GM19238 (cell line): Measurements from ENCODE around the gene PARP3.
"Not testable (repeated sequence)": the region's sequence is repeated elsewhere in the genome, so short reads cannot be mapped to it uniquely, and the experiment has no call there.

Source experiments
- DNase-seq: peaks from one replicate; pipeline ENCODE4 v3.0.0; 2011; ENCODE audit warnings: low spot score; ENCODE audit not compliant: insufficient read length

The PARP3 gene

DNA sequence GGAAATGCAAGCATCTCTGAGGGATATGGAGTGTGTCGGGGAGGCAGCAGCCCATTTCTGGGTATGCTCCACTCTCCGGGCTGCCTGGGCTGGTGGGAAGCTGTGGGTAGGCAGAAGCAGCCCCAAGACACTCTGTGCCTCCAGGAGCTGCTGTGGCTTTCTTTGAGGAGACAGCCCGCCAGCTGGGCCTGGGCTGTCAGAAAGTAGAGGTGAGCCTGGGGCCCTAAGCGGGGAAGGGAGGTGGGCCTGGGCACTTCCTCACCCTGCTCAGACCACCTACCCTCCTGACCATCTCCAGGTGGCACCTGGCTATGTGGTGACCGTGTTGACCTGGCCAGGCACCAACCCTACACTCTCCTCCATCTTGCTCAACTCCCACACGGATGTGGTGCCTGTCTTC lies 42.9 kb downstream of the PARP3 start:
- no peak for DNase-seq

- DNase-seq, result no peak
These were observed 44.1 kb downstream of the PARP3 start for GRCh38 chr3:51986010-51986947.

DNA sequence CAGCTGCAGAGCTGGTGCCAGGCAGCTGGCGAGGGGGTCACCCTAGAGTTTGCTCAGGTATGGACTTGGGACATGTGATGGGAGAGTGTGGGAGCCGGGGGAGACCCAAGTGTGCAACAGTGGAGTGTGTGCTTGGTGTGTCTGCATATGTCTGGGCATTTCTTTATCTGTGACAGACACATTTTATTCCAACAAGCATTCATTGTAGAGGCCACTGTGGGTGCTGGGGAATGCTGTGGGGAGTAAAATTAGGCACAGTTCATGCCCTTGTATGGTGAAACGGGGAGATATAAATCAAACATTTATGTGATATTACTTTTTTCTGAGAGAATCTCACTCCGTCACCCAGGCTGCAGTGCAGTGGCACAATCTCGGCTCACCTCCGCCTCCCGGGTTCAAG lies 45.4 kb downstream of the PARP3 start:
- no peak for DNase-seq

DNA sequence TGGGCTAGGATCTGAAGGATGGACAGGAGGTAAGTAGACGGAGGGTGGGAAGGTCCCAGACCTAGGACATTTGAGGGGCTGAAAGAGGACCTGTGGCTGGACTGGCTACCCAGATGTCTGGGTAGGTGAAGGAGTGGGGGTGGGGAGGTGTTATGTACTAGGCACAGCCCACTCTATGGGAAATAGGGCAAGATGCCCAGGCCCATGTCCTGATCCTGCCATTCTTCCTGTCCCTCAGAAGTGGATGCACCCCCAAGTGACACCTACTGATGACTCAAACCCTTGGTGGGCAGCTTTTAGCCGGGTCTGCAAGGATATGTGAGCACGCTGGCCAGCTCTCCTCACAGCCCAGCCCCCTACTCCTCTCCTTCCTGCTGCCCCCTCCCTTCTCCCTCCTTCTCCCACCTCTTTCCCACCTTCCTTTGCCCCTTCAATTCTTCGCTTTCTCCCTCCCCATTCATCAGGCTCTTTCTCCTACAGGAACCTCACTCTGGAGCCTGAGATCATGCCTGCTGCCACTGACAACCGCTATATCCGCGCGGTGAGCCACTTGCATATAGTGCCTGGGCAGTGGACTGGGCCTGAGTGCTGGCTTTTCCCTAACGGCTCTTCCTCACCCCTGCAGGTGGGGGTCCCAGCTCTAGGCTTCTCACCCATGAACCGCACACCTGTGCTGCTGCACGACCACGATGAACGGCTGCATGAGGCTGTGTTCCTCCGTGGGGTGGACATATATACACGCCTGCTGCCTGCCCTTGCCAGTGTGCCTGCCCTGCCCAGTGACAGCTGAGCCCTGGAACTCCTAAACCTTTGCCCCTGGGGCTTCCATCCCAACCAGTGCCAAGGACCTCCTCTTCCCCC lies 46.4 kb downstream of the PARP3 start:
- no peak for DNase-seq

GRCh38 chr3:51990501-51990971 lies 48.4 kb downstream of the PARP3 start:
- DNase-seq, result not testable (repeated sequence)

- DNase-seq, result no peak
These were observed 50.0 kb downstream of the PARP3 start for GRCh38 chr3:51992017-51992682.

GRCh38 chr3:51993657-51994056 lies 51.5 kb downstream of the PARP3 start:
- DNase-seq, result not testable (repeated sequence)

GRCh38 chr3:51994530-51994929 lies 52.4 kb downstream of the PARP3 start:
- no peak for DNase-seq

GRCh38 chr3:51995346-51996163 lies 53.4 kb downstream of the PARP3 start, which contains the start of gene RPL29:
Gene RPL29, minus strand, starts transcription at chr3:51995895. Its CDS starts 434 bp downstream, at chr3:51995461.
- peak; percentile 94 for DNase-seq

DNA sequence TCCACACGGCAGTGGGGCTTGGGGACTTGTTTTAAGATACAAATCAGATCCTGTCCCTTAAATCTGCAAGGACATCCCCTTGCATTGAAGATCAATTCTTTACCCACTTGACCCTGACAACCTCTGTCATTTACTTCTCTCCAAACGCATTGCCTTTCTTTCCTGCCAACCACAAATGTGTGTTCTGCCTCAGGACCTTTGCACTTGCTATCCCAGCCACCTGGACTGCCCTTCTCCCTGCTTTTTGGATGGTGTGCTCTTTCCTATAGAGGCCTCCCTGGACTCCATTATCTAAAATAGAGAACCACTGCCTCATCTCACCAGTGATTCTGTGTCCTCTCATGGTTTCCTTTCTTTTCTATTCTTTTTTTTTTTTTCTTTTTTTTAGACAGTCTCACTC lies 55.0 kb downstream of the PARP3 start:
- no peak for DNase-seq

DNA sequence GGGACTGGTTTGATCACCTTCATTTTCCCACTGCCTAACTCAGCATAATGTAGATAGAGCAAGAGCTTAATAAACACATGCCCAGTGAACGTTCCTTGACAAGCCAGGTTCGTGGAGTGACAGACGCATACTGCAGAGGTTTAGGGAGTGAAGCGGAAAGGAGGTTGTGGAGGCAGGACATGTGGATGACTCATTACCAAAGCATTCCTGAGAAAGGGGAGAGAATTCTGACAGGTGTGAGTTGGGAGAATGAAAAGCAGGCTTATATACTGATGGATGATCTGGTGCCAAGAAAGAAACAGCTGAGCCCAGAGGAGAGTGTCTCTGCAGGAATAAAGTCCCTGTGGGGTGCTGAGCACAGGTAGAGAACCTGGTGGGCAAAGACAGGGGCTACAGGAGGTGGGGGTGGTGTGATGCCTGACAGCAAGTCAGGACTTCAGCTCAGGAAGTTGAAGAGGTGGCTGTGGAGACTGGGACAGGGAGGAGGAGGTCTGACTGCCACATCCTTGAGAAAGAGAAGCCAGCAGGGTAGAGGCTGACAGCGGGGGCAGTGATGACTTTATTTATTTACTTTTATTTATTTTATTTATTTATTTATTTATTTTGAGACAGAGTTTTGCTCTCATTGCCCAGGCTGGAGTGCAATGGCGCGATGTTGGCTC lies 55.9 kb downstream of the PARP3 start:
- no peak for DNase-seq
